ENCODE data around the gene AKIRIN2. TPM values are rescaled to one million over a fixed set of nuclear protein-coding genes. Genes with fewer than 3 reads are reported as not detected.
A peak's percentile ranks its signal among the peaks of the same experiment; 100 is the strongest.

AKIRIN2 gene
- total and polyA plus RNA-seq, 10 of the 15 experiments (the other 5 are each of a cell fraction or from before 2014, with no cell fraction given) = 12.7 to 82.2 (median 42.6) TPM

- no peak for TF ChIP-seq ELK1 (IDR thresholded peaks at IDR 0.05; ENCODE audit: low read depth, low read length)
- TF ChIP-seq MEF2A (IDR thresholded peaks at IDR 0.05; ENCODE audit: insufficient read depth, low read depth, low read length) = no peak
- no peak for TF ChIP-seq MEF2B (IDR thresholded peaks at IDR 0.05; ENCODE audit: partially characterized antibody, poor library complexity, severe bottlenecking)
- TF ChIP-seq ZBED1 (IDR thresholded peaks at IDR 0.05; ENCODE audit: borderline replicate concordance) = no peak
- TF ChIP-seq RUNX3 (IDR thresholded peaks at IDR 0.05; ENCODE audit: low read length) = peak; percentile 88
- no peak for TF ChIP-seq CHD1 (IDR thresholded peaks at IDR 0.05; ENCODE audit: low read depth, low read length)
- peak; percentile 34; the same call in 1 of the 2 replicates for TF ChIP-seq NFIC (IDR thresholded peaks at IDR 0.05; ENCODE audit: low read depth, low read length)
- no peak for TF ChIP-seq ATF3 (IDR thresholded peaks at IDR 0.05; ENCODE audit: borderline replicate concordance, extremely low read depth, low read depth, low read length)
- TF ChIP-seq SMC3 (IDR thresholded peaks at IDR 0.05; ENCODE audit: borderline replicate concordance, low read length) = no peak
- no peak for TF ChIP-seq EZH2 (IDR thresholded peaks at IDR 0.05; ENCODE audit: borderline replicate concordance, control insufficient read depth, low read depth, low read length)
- no peak for TF ChIP-seq RBBP5 (conservative IDR thresholded peaks at IDR 0.05)
- 0 out of 2 replicates have a peak, but pooled peaks have one; percentile 44 for TF ChIP-seq CBX5 (IDR thresholded peaks at IDR 0.05; ENCODE audit: low read depth)
- TF ChIP-seq CEBPB (IDR thresholded peaks at IDR 0.05; ENCODE audit: borderline replicate concordance in 1 of 2, low read depth in 2 of 2, low read length in 2 of 2) = no peak
- no peak for TF ChIP-seq IRF4 (IDR thresholded peaks at IDR 0.05; ENCODE audit: low read depth, low read length)
- TF ChIP-seq SMARCA5 (IDR thresholded peaks at IDR 0.05) = no peak
Observed at GRCh38 chr6:87736809-87737540, 34.9 kb upstream of the AKIRIN2 start (continued).

Data from GM12878 (cell line).